Neural cell (in vitro differentiated cells): ENCODE results near the gene CACNA1C.

Source experiments
- EP300 ChIP-seq: fragments of 450-650 bp; conservative IDR thresholded peaks from 2 replicates; pipeline ENCODE4 v1.6.1; 2014; ENCODE audit warnings: antibody characterized with exemption, mild to moderate bottlenecking, moderate library complexity; ENCODE audit not compliant: poor library complexity, severe bottlenecking
- EZH2 ChIP-seq: fragments of 200-600, 300-800 bp; shearing (Covaris generic), sonication (generic); IDR thresholded peaks from 2 replicates; pipeline ENCODE4 v1.6.1; 2014; ENCODE audit warnings: antibody characterized with exemption, low read length, borderline replicate concordance, mild to moderate bottlenecking; ENCODE audit not compliant: insufficient read depth, poor library complexity, severe bottlenecking
- MXI1 ChIP-seq: fragments of 450-650 bp; conservative IDR thresholded peaks from 2 replicates; pipeline ENCODE4 v1.6.1; 2014; ENCODE audit warnings: antibody characterized with exemption, mild to moderate bottlenecking; ENCODE audit not compliant: poor library complexity, severe bottlenecking
- POLR2AphosphoS5 ChIP-seq: IDR thresholded peaks from 2 replicates; pipeline ENCODE4 v1.6.1; 2012
- RAD21 ChIP-seq: fragments of 450-650 bp; conservative IDR thresholded peaks from 2 replicates; pipeline ENCODE4 v1.6.1; 2014; ENCODE audit warnings: antibody characterized with exemption, mild to moderate bottlenecking, moderate library complexity
- SMC3 ChIP-seq: fragments of 450-650 bp; conservative IDR thresholded peaks from 2 replicates; pipeline ENCODE4 v1.6.1; 2014; ENCODE audit warnings: antibody characterized with exemption, mild to moderate bottlenecking, moderate library complexity; ENCODE audit not compliant: poor library complexity
- TAF1 ChIP-seq: IDR thresholded peaks from 2 replicates; pipeline ENCODE4 v1.6.1; 2012; ENCODE audit warnings: low read depth
- TF ChIP-seq, protein P1 (sequence below): fragments of 450-650 bp; IDR thresholded peaks from 2 replicates; pipeline ENCODE4 v1.5.1; 2014; ENCODE audit warnings: antibody characterized with exemption, mild to moderate bottlenecking, moderate library complexity; ENCODE audit not compliant: poor library complexity, severe bottlenecking
- TF ChIP-seq, protein P2 (sequence below): IDR thresholded peaks from 2 replicates; pipeline ENCODE4 v1.6.1; 2012; ENCODE audit warnings: borderline replicate concordance

DNA sequence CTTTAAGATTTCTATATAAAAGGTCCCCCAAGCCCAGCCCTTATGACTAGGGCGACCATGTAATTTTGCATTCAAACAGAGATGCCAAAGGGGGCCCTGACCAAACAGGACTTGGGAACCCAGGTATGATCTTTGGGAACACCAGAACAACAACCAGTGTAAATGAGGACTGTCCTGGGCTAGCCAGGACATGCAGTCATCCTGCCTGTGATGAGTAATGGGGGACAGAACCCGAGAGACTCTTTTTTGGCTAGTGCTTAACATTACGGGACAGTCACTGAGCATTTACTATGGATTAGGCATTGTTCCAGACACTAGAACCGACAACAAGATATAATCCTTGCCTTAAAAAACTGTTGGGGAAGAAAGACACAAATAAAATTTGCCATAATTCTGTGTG, 337.3 kb downstream of the CACNA1C start:
- TF ChIP-seq, protein P1, sequence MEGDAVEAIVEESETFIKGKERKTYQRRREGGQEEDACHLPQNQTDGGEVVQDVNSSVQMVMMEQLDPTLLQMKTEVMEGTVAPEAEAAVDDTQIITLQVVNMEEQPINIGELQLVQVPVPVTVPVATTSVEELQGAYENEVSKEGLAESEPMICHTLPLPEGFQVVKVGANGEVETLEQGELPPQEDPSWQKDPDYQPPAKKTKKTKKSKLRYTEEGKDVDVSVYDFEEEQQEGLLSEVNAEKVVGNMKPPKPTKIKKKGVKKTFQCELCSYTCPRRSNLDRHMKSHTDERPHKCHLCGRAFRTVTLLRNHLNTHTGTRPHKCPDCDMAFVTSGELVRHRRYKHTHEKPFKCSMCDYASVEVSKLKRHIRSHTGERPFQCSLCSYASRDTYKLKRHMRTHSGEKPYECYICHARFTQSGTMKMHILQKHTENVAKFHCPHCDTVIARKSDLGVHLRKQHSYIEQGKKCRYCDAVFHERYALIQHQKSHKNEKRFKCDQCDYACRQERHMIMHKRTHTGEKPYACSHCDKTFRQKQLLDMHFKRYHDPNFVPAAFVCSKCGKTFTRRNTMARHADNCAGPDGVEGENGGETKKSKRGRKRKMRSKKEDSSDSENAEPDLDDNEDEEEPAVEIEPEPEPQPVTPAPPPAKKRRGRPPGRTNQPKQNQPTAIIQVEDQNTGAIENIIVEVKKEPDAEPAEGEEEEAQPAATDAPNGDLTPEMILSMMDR: no peak
- no peak for TF ChIP-seq TAF1
- no peak for TF ChIP-seq EZH2
- no peak for TF ChIP-seq POLR2AphosphoS5
- no peak for TF ChIP-seq EP300
- TF ChIP-seq, protein P2, sequence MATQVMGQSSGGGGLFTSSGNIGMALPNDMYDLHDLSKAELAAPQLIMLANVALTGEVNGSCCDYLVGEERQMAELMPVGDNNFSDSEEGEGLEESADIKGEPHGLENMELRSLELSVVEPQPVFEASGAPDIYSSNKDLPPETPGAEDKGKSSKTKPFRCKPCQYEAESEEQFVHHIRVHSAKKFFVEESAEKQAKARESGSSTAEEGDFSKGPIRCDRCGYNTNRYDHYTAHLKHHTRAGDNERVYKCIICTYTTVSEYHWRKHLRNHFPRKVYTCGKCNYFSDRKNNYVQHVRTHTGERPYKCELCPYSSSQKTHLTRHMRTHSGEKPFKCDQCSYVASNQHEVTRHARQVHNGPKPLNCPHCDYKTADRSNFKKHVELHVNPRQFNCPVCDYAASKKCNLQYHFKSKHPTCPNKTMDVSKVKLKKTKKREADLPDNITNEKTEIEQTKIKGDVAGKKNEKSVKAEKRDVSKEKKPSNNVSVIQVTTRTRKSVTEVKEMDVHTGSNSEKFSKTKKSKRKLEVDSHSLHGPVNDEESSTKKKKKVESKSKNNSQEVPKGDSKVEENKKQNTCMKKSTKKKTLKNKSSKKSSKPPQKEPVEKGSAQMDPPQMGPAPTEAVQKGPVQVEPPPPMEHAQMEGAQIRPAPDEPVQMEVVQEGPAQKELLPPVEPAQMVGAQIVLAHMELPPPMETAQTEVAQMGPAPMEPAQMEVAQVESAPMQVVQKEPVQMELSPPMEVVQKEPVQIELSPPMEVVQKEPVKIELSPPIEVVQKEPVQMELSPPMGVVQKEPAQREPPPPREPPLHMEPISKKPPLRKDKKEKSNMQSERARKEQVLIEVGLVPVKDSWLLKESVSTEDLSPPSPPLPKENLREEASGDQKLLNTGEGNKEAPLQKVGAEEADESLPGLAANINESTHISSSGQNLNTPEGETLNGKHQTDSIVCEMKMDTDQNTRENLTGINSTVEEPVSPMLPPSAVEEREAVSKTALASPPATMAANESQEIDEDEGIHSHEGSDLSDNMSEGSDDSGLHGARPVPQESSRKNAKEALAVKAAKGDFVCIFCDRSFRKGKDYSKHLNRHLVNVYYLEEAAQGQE: no peak
- TF ChIP-seq RAD21: no peak
- TF ChIP-seq MXI1: no peak
- TF ChIP-seq SMC3: no peak
